ENCODE results near the gene MICAL2. TPM values are rescaled to one million over a fixed set of nuclear protein-coding genes. Genes with fewer than 3 reads are reported as not detected.
A peak's percentile ranks its signal among the peaks of the same experiment; 100 is the strongest.

The MICAL2 gene
- total RNA-seq, 4 donors from 2014 or later, result 109 to 197 (median 183) TPM

- Histone ChIP-seq H3K4me1 (peaks cover 0 to 8% (median 0%) of the 10 kb centered on the region in 4 donors), H3K27ac (no peak overlapping the region), H3K36me3 (peaks cover 0 to 28% (median 0%) of the 10 kb centered on the region in 3 donors), H3K9me3 (no peaks in the 10 kb centered on the region), H3K4me3 (no peak overlapping the region), H3K27me3 (no peaks in the 10 kb centered on the region)
- DNase-seq, result no peak
- no peak for TF ChIP-seq CTCF (IDR thresholded peaks at IDR 0.05)
- TF ChIP-seq POLR2A (IDR thresholded peaks at IDR 0.05), result no peak
Observed at GRCh38 chr11:12152321-12152720, 41.9 kb downstream of the MICAL2 start.

GRCh38 chr11:12154871-12155668, 44.7 kb downstream of the MICAL2 start:
- Histone ChIP-seq H3K4me1 (peaks cover 0 to 34% (median 0%) of the 10 kb centered on the region in 4 donors), H3K4me3 (no peak overlapping the region), H3K27ac (no peak overlapping the region), H3K9me3 (no peaks in the 10 kb centered on the region), H3K36me3 (peaks cover 0 to 28% (median 0%) of the 10 kb centered on the region in 3 donors), H3K27me3 (no peaks in the 10 kb centered on the region)
- no peak for TF ChIP-seq CTCF (IDR thresholded peaks at IDR 0.05)
- TF ChIP-seq POLR2A (IDR thresholded peaks at IDR 0.05), result no peak
- no peak for DNase-seq

GRCh38 chr11:12155696-12156095, 45.3 kb downstream of the MICAL2 start:
- peaks cover 0 to 28% (median 0%) of the 10 kb centered on the region in 3 donors for H3K36me3 ChIP-seq
- DNase-seq, result no peak
- no peak overlapping the region for H3K4me3 ChIP-seq
- no peak for TF ChIP-seq POLR2A (IDR thresholded peaks at IDR 0.05)
- TF ChIP-seq CTCF (IDR thresholded peaks at IDR 0.05), result no peak
- no peaks in the 10 kb centered on the region for H3K9me3 ChIP-seq
- H3K27me3 ChIP-seq, result no peaks in the 10 kb centered on the region
- H3K4me1 ChIP-seq, result peaks cover 0 to 40% (median 0%) of the 10 kb centered on the region in 4 donors
- peak overlapping the region in 1 of 4 donors; percentile 89 for H3K27ac ChIP-seq

- peaks cover 0 to 47% (median 0%) of the 10 kb centered on the region in 4 donors for H3K4me1 ChIP-seq
- H3K27ac ChIP-seq, result peak overlapping the region in 2 of 4 donors; percentile 50 to 89
Observed at GRCh38 chr11:12156301-12157140, 46.1 kb downstream of the MICAL2 start.

GRCh38 chr11:12157241-12157661, 46.9 kb downstream of the MICAL2 start:
- Histone ChIP-seq H3K4me3 (no peak overlapping the region), H3K4me1 (peaks cover 0 to 50% (median 0%) of the 10 kb centered on the region in 4 donors), H3K27me3 (no peaks in the 10 kb centered on the region), H3K36me3 (peaks cover 0 to 34% (median 0%) of the 10 kb centered on the region in 3 donors), H3K27ac (peak overlapping the region in 2 of 4 donors; percentile 50 to 89), H3K9me3 (no peaks in the 10 kb centered on the region)
- TF ChIP-seq POLR2A (IDR thresholded peaks at IDR 0.05) (no peak), CTCF (IDR thresholded peaks at IDR 0.05) (no peak)
- DNase-seq, result no peak

More at GRCh38 chr11:12156301-12157140, 46.1 kb downstream of the MICAL2 start:
- TF ChIP-seq POLR2A (IDR thresholded peaks at IDR 0.05), result no peak
- Histone ChIP-seq H3K4me3 (no peak overlapping the region), H3K27me3 (no peaks in the 10 kb centered on the region), H3K36me3 (peaks cover 0 to 28% (median 0%) of the 10 kb centered on the region in 3 donors), H3K9me3 (no peaks in the 10 kb centered on the region)
- no peak for DNase-seq
